HEK293 (cell line): ENCODE data around the gene THTPA.

ENCODE experiments used
- FEZF1 ChIP-seq: fragments of 450-650 bp; formaldehyde crosslinking; IDR thresholded peaks from 2 replicates; pipeline ENCODE4 v1.5.1; 2016; ENCODE audit warnings: missing biosample characterization, missing genetic modification characterization
- HOXC10 ChIP-seq: sonication (generic); formaldehyde crosslinking; IDR thresholded peaks from 2 replicates; pipeline ENCODE4 v1.8.1; 2023; ENCODE audit warnings: mild to moderate bottlenecking, missing genetic modification reagents
- IKZF3 ChIP-seq: fragments of 450-650 bp; IDR thresholded peaks from 2 replicates; pipeline ENCODE4 v1.5.0; 2018; ENCODE audit warnings: missing biosample characterization, mild to moderate bottlenecking, missing genetic modification characterization, moderate library complexity
- SALL2 ChIP-seq: fragments of 450-650 bp; formaldehyde crosslinking; IDR thresholded peaks from 2 replicates; pipeline ENCODE4 v1.5.0; 2017; ENCODE audit warnings: missing biosample characterization, mild to moderate bottlenecking, missing genetic modification characterization, borderline replicate concordance
- SP2 ChIP-seq: fragments of 450-650 bp; formaldehyde crosslinking; IDR thresholded peaks from 2 replicates; pipeline ENCODE4 v1.5.1; 2016; ENCODE audit warnings: missing biosample characterization, missing genetic modification characterization
- YY1 ChIP-seq: fragments of 450-650 bp; formaldehyde crosslinking; IDR thresholded peaks from 2 replicates; pipeline ENCODE4 v1.5.1; 2018; ENCODE audit warnings: missing biosample characterization, missing genetic modification characterization
- ZNF274 ChIP-seq, 2 experiments: fragments of 200-500 bp in 1 of 2; fragments of 450-650 bp in 1 of 2; sonication (Bioruptor generic) in 1 of 2; formaldehyde crosslinking in 1 of 2; IDR thresholded peaks; 2 replicates each; pipeline versions ENCODE4 v1.5.1 to v1.6.1; 2014 to 2016; ENCODE audit warnings: borderline replicate concordance in 1 of 2, inconsistent platforms in 1 of 2, low read length in 1 of 2, missing biosample characterization in 1 of 2, missing genetic modification characterization in 1 of 2
- TF ChIP-seq, protein P1 (sequence below): fragments of 450-650 bp; formaldehyde crosslinking; IDR thresholded peaks from 2 replicates; pipeline ENCODE4 v1.5.1; 2016; ENCODE audit warnings: missing biosample characterization, missing genetic modification characterization
- TF ChIP-seq, protein P2 (sequence below): fragments of 450-650 bp; formaldehyde crosslinking; conservative IDR thresholded peaks from 2 replicates; pipeline ENCODE4 v1.5.1; 2016; ENCODE audit warnings: low read depth, missing biosample characterization, missing genetic modification characterization
- TF ChIP-seq, protein P3 (sequence below): fragments of 450-650 bp; formaldehyde crosslinking; IDR thresholded peaks from 2 replicates; pipeline ENCODE4 v1.5.1; 2016; ENCODE audit warnings: missing biosample characterization, missing genetic modification characterization
- TF ChIP-seq, protein P4 (sequence below): fragments of 450-650 bp; formaldehyde crosslinking; IDR thresholded peaks from 2 replicates; pipeline ENCODE4 v1.5.1; 2016; ENCODE audit warnings: missing biosample characterization, missing genetic modification characterization, borderline replicate concordance

DNA sequence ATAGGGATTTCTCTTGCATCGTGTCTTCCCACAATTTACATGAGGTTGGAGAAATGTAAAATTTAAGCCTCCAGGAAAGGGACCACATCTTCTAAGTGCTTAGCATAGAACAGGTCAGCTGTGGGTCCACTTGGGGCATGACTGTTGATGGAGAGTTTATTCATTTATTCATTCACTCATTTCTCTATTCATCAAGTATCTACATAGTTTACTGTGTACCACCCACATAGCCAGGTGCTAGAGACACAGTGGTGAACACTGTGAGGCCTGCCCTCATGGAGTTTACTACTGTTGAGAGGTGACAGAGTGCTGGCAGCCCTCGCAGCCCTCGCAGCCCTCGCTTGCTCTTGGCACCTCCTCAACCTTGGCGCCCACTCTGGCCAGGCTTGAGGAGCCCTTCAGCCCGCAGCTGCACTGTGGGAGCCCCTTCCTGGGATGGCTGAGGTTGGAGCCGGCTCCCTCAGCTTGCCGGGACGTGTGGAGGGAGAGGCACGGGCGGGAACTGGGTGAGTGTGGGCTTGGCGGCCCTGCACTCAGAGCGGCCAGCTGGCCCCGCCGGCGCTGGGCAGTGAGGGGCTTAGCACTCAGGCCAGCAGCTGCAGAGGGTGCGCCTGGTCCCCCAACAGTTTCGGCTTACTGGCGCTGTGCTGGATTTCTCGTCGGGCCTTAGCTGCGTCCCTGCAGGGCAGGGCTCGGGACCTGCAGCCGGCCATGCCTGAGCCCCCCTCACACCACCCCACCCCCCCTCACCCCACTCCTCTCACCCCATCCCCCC, 24.3 kb downstream of the THTPA start:
- TF ChIP-seq, protein P1, sequence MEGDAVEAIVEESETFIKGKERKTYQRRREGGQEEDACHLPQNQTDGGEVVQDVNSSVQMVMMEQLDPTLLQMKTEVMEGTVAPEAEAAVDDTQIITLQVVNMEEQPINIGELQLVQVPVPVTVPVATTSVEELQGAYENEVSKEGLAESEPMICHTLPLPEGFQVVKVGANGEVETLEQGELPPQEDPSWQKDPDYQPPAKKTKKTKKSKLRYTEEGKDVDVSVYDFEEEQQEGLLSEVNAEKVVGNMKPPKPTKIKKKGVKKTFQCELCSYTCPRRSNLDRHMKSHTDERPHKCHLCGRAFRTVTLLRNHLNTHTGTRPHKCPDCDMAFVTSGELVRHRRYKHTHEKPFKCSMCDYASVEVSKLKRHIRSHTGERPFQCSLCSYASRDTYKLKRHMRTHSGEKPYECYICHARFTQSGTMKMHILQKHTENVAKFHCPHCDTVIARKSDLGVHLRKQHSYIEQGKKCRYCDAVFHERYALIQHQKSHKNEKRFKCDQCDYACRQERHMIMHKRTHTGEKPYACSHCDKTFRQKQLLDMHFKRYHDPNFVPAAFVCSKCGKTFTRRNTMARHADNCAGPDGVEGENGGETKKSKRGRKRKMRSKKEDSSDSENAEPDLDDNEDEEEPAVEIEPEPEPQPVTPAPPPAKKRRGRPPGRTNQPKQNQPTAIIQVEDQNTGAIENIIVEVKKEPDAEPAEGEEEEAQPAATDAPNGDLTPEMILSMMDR (tag by site-specific recombination), result no peak
- TF ChIP-seq FEZF1 (no peak), IKZF3 (tag by site-specific recombination) (no peak), ZNF274 (IDR thresholded peaks at IDR 0.05; ENCODE audit: low read length) (no peak), ZNF274 (tag by site-specific recombination; IDR thresholded peaks at IDR 0.05; ENCODE audit: borderline replicate concordance) (no peak), SP2 (tag by site-specific recombination) (no peak), HOXC10 (CRISPR knock-in tag) (no peak), YY1 (tag by site-specific recombination) (no peak), SALL2 (tag by site-specific recombination) (no peak)
- TF ChIP-seq, protein P2, sequence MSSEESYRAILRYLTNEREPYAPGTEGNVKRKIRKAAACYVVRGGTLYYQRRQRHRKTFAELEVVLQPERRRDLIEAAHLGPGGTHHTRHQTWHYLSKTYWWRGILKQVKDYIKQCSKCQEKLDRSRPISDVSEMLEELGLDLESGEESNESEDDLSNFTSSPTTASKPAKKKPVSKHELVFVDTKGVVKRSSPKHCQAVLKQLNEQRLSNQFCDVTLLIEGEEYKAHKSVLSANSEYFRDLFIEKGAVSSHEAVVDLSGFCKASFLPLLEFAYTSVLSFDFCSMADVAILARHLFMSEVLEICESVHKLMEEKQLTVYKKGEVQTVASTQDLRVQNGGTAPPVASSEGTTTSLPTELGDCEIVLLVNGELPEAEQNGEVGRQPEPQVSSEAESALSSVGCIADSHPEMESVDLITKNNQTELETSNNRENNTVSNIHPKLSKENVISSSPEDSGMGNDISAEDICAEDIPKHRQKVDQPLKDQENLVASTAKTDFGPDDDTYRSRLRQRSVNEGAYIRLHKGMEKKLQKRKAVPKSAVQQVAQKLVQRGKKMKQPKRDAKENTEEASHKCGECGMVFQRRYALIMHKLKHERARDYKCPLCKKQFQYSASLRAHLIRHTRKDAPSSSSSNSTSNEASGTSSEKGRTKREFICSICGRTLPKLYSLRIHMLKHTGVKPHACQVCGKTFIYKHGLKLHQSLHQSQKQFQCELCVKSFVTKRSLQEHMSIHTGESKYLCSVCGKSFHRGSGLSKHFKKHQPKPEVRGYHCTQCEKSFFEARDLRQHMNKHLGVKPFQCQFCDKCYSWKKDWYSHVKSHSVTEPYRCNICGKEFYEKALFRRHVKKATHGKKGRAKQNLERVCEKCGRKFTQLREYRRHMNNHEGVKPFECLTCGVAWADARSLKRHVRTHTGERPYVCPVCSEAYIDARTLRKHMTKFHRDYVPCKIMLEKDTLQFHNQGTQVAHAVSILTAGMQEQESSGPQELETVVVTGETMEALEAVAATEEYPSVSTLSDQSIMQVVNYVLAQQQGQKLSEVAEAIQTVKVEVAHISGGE (tag by site-specific recombination), result no peak
- TF ChIP-seq, protein P3, sequence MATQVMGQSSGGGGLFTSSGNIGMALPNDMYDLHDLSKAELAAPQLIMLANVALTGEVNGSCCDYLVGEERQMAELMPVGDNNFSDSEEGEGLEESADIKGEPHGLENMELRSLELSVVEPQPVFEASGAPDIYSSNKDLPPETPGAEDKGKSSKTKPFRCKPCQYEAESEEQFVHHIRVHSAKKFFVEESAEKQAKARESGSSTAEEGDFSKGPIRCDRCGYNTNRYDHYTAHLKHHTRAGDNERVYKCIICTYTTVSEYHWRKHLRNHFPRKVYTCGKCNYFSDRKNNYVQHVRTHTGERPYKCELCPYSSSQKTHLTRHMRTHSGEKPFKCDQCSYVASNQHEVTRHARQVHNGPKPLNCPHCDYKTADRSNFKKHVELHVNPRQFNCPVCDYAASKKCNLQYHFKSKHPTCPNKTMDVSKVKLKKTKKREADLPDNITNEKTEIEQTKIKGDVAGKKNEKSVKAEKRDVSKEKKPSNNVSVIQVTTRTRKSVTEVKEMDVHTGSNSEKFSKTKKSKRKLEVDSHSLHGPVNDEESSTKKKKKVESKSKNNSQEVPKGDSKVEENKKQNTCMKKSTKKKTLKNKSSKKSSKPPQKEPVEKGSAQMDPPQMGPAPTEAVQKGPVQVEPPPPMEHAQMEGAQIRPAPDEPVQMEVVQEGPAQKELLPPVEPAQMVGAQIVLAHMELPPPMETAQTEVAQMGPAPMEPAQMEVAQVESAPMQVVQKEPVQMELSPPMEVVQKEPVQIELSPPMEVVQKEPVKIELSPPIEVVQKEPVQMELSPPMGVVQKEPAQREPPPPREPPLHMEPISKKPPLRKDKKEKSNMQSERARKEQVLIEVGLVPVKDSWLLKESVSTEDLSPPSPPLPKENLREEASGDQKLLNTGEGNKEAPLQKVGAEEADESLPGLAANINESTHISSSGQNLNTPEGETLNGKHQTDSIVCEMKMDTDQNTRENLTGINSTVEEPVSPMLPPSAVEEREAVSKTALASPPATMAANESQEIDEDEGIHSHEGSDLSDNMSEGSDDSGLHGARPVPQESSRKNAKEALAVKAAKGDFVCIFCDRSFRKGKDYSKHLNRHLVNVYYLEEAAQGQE (tag by site-specific recombination), result no peak
- TF ChIP-seq, protein P4, sequence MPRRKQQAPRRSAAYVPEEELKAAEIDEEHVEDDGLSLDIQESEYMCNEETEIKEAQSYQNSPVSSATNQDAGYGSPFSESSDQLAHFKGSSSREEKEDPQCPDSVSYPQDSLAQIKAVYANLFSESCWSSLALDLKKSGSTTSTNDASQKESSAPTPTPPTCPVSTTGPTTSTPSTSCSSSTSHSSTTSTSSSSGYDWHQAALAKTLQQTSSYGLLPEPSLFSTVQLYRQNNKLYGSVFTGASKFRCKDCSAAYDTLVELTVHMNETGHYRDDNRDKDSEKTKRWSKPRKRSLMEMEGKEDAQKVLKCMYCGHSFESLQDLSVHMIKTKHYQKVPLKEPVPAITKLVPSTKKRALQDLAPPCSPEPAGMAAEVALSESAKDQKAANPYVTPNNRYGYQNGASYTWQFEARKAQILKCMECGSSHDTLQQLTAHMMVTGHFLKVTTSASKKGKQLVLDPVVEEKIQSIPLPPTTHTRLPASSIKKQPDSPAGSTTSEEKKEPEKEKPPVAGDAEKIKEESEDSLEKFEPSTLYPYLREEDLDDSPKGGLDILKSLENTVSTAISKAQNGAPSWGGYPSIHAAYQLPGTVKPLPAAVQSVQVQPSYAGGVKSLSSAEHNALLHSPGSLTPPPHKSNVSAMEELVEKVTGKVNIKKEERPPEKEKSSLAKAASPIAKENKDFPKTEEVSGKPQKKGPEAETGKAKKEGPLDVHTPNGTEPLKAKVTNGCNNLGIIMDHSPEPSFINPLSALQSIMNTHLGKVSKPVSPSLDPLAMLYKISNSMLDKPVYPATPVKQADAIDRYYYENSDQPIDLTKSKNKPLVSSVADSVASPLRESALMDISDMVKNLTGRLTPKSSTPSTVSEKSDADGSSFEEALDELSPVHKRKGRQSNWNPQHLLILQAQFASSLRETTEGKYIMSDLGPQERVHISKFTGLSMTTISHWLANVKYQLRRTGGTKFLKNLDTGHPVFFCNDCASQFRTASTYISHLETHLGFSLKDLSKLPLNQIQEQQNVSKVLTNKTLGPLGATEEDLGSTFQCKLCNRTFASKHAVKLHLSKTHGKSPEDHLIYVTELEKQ (tag by site-specific recombination), result no peak
